NCI-H226 (cell line): Measurements from ENCODE around the gene SULF2.
"Not testable (repeated sequence)": the region's sequence is repeated elsewhere in the genome, so short reads cannot be mapped to it uniquely, and the experiment has no call there.

Source experiments
- DNase-seq: peaks from one replicate; pipeline ENCODE4 v3.0.0-alpha.2; 2015

Gene SULF2

DNA sequence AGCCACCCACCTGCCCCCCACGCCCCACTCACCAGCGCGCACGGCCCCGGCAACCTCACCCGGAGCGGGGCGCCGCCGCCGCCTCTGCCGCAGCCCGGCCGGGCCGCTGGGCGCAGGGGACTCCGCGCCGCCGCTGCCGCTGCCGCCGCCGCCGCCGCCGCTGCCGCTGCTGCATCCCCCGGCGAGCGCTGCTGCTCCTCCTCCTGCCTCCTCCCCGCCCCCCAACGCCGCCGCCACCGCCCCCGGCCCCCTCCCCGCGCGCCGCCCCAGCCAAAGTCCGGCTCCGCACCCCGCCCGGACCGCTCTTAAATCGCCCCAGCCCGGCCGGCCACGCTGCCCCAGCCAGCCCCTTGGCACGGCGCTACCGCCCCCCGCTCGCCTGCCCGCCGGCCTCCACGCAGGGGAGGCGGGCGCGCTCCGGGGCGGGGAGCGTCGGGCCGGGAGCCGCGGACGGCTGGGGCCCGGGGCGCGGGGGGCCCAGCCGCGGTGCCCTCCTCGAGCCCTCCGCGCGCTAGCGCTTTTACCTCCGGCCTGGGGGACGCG lies at the start of gene SULF2:
TSS of gene SULF2 (minus strand) at position 171 of the 543 bp plus-strand sequence. CDS start 28,118 bp downstream, outside the sequence.
- DNase-seq: no peak

DNA sequence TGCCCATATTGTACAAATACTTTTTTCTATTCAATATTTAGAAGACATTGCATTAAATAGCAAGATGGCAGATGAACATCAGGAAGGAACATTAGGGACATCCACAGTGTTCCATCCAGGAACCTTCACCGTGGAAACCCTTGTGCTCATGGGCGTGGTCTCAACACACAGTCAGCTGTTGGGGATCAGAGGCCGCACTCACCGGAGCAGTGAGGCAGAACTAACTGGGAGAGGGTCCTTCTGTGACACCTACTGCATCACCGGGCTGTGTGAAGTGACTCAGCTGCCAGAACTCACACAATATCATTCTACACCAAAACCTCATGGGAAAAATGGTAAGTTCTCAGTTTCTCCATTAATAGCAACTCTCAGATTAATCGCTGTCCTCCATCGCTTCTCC lies 46.4 kb upstream of the SULF2 start:
- not testable (repeated sequence) for DNase-seq

DNA sequence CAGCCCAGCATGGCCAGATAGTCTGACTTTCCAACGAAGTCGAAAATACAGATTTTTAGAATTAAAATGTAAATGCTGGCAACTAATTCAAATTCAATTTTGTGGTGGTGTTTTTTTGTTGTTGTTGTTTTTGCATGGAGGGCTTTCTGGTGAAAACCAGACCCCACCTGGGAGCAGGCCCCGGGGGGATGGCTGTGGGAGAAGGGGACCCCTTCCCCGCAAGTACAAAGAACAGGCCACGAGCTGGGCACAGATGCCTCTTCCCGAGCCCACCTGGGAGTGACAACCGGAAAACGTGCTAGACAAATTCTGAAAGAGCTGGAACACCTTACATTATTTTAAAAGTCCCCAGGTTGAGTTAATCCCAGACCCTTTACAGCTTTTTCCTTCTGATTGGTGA lies 41.4 kb upstream of the SULF2 start:
- DNase-seq: not testable (repeated sequence)

DNA sequence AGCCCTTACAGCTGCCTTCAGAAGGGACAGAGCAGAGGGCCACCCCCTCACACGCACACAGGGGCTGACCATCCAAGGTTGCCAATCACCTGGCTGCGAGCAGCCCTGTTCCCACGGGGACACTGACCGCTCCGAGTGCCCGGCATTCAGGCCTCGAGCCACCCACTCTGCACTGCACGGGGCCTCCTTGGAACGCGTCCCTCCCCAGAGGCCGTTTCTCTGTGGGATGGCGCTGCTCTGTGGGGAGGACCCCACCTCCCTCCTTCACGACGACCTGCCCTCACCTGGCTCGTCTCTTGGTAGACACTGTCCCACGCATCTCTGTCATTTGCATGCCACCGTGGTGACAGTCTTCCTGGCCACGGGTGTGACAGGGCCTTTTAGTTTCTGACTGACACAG lies 40.7 kb upstream of the SULF2 start:
- not testable (repeated sequence) for DNase-seq

DNA sequence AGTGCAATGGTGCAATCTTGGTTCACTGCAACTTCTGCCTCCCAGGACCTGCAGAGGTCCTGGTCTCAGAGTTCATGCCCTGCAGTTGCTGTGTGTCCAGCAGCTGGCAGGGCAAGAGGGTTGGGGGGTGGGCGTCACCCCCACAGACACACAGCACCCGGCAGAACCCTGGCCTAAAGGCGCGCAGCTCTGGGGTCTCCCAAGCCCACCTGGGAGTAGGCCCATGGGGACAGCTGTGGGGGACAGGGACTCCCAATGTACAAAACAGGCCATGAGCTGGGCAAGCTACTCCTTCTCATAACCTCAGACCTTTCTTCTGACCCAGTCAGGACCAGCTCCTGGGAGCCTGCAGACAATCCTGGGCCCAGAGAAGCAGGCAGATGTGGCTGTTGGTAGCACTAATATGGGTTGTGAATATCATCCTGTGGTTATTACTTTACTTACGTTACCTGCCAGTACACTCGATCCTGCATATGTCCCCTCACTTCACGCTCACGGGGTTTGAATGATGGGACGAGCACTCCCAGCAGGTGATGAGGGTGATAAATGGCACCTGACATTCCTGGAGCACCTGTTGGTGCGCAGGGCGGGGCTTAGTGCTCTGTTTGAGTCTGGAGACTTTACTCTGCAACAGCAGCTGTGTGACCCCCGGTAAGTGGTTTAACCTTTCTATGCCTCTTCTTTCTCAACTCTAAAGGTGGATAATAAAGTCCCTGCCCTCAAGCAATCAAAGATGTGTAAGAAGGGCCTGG lies 39.9 kb upstream of the SULF2 start:
- no peak for DNase-seq

DNA sequence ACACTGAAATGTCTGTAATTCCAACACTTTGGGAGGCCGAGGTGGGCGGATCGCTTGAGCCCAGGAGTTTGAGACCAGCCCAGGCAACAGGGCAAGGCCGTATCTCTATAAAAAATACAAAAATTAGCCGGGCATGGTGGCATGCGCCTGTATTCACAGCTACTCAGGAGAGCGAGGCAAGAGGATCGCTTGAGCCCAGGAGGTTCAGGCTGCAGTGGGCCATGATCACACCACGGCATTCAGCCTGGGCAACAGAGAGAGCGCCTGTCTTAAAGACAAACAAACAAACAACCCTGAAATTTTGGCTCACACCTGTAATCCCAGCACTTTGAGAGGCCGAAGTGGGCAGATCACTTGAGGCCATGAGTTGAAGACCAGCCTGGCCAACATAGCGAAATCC lies 38.7 kb upstream of the SULF2 start:
- DNase-seq: not testable (repeated sequence)

DNA sequence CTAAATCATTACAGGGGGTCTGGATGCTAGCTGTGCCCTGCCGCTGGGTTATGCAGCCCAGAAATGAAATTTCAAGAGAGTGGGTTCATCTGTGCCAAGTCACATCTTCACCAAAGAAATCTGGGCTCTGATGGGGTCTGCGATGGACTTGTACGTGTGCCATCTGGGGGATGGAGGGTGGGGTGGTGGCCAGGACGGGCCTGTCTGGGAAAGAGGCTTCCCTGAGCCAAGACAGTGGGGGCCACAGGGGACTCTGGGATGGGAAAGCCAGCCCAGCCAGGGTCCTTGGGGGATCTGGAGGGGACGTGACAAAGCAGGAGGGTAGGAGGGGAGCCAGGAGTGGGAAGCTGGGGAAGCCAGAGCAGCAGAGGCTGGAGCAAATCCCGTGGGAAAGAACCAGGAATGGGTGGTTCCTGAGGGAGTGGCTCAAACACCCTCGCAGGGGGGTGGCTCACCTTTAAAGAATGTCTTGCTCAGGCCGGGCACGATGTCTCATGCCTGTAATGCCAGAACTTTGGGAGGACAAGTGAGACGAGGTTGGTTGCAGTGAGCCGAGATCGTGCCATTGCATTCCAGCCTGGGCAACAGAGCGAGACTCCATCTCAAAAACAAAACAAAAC lies 36.3 kb upstream of the SULF2 start:
- DNase-seq: peak; percentile 55

DNA sequence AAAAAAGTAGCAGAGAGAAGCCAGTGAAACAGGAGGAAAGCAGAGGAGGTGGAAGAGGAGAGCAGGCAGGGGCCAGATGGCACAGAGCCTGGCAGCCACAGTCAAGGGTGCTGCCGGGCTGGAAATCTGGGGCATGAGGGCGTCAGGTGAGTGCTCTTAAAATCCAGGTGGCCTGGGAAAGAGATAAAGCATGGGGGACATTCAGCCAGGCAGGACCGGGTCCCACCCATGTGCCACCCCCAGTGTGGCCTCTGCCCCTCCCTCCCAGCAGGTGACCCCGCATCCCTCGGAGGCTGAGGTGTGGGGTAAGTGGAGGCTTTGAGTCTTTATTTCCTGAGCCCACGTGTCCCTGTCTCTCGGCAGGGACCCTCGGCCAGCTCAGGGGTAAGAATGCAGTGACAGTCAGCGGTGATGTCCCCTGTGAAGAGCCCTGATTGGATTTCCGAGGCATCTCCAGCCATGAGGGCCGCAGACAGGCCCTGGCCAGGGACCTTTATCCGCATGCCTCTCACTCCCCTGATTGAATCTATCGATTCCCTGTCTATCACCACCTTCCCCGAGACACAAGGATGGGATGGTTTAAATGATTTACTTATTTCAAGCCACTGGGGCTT lies 33.8 kb upstream of the SULF2 start:
- no peak for DNase-seq

DNA sequence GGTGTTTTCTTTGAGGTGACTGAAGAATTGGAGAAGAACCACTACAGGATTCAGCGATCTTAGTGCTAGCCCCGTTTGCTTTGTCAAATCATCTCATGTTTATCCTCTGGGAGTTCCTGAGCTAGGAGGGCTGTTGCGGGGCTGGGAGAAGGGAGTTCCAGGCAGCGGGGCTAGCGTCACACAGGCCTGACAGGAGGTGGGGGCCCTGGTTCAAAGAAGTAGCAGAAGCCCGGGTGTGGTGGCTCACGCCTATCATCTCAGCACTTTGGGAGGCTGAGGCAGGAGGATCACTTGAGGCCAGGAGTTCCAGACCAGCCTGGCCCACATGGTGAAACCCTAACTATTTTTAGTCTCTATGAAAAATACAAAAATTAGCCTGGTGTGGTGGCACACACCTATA lies 33.2 kb upstream of the SULF2 start:
- DNase-seq: no peak

DNA sequence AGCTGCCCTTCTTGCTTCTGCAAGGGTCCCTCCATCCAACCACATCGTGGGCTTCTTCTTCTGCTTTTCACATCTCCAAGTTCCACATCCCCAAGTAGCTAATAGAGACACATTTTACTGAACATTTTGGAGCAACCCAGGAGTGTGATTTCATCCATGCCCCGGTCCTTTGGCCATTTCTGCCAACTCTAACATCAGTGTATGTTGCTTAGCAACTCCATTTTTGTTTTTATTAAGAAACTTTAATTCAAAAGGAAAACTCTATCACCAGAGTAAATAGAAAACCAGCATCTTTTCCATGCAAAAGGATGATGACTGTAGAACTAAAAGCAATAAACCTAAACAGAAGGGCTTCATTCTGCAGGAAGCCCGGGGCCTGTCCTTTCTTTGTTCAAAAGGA lies 32.7 kb upstream of the SULF2 start:
- DNase-seq: no peak

DNA sequence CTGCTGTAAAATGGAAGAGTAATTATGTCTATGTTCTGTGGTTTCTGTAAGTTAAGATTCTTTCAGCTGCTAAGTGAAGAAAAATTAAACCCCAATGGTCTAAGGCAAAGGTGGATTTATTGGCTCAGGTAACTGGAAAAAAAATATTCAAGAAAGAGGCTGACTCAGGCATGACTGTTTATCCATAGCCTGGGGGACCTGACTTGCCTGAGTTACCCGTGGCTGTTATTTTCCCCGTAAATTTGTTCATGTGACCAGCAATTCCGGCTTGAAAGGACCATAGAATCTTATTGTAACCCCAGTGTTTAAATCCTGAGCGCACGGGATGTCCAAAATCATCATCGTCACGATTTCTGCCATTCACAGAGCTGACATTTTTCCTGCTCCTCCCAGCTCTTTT lies 32.3 kb upstream of the SULF2 start:
- no peak for DNase-seq

DNA sequence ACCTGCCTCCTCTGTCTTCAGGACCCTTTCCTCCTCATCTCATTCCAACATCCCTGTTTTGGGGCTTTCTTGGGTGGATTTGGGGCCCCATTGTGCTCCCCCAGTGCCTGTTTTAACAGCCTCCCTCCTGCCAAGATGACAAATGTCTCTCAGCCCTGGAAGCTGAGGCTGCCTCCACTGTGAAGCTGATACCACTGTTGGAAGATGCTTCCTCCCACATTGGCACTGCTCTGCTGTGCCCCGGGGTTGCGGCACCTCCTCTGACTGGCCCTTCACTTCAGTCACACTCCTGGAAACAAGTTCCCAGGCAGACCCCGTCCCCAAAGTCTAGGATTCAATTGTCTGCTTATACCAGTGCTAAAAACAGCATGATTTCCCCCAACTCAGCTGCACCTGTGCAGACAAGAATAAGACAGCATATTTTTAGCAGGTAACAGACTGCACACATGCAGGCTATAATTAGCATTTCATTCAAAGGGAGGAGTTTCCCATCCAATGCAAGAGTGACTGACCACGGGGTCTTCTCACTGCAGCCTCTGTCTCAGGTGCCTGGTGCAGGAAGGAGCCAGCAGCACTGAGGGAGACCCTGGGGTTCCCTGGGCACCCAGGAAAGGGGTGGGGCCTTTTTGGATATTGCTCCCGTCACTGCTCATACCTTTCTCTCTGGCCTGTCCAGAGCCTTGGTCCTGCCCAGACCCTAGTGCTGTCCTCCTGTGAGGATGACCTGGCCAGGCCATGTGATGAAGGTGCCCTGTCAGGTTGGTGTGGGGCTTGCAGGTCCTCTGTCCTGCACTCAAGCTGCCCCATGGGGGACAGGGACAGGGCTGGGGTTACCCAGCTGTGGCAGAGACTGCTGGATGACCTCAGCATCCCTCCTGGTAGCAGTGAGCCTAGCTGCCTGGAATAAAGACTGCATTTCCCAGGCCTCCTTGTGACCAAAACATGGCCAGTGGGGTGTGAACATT lies 31.5 kb upstream of the SULF2 start:
- DNase-seq: no peak

DNA sequence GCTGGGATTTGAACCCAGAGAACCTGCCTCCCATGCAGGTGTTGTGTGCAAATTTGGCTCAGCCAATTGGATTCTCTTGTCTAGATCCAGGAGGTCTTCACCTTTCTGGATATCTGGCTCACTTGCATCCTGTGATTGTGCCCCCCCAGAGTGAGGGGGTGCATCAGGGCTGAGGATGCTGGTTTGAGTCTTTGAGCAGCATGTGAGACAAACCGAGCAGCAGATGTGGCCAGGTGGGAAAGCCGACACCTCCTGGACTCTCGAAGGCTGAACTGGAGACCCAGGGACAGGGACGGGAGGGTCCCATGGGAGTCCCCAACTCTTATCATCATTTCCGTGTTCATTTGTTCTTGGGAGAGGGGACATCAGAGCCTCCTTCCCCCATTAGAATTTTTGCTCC lies 30.6 kb upstream of the SULF2 start:
- no peak for DNase-seq

DNA sequence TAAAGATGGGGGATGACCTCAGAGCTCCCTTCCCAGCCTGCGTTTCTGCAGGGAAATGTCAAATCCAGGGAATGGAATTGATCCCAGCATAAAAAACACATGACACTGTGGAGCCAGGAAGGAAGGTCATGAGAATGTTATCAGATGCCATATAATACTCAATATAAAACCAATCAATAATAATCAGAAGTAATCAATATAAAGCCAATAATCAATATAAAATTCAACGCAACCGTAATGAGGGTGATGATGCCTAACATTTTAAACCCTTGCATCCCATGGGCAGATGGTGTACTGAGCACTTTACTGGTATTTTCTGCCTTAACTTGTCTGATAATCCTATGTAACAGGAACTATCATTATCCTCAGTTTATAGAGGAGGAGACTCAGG lies 30.1 kb upstream of the SULF2 start:
- no peak for DNase-seq

DNA sequence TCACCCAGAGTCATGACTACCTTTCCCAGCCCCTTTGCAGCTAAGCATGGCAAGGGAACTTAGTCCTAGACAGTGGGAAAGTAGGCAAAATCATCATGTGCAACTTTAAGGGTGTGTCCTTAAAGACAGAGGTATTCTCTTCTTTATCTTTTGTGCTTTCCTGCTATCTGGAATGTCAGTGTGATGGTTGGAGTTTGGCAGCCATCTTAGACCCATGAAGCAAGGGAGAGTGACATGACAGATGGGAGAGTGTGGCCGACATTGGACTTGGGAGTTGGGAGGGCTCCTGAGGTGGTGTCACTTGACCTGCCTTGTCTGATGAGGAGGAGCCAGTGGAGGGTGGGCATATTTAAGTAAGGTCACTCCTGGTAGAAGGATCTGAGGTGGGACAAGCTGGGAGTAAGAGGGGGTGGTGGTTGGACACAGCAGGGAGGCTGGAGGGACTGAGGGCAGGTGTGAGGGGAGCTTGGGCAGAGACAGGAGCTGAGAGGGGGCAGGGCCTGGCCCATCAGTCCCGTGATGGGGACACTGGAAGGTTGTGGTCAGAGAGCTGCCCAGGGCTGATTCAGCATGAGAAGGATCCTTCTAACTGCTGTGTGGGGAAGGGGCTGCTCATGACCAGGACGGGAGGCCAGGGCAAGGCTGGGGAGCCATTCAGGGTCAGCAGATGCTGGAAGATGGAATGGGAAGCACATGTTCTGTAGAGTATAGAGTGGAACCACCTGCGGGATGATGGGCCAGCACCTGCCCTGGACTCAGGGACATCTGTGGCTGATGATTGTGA lies 29.5 kb upstream of the SULF2 start:
- no peak for DNase-seq

DNA sequence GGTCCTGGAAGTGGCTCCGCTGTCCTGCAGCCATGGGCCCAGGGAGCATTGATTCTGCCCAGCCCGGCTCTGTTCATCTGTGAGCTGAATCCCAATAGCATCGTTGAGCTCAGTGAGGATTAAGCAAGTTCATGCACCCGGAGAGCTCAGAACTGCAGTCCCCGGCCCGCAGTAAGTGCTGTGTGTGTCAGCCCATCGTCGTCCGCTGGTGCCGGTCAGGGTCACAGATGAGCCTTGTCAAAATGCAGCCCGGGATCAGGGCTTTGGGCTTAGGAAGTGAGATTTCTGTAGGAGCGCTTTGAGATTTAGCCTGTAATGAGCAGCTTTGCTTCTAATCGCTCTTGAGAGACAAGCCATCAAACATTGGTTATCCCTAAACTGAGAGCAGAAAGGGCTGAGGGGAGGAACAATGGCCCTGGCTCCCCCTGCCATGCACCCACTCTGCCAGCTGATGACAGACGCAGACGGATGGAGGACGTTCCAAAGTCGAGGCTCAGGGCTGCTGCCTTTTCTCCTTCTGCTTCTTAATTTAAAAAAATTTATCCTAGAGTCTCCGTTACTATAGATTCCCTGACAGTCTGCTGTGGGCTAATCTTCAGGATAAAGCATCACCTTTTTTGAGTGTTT lies 25.6 kb upstream of the SULF2 start:
- no peak for DNase-seq

DNA sequence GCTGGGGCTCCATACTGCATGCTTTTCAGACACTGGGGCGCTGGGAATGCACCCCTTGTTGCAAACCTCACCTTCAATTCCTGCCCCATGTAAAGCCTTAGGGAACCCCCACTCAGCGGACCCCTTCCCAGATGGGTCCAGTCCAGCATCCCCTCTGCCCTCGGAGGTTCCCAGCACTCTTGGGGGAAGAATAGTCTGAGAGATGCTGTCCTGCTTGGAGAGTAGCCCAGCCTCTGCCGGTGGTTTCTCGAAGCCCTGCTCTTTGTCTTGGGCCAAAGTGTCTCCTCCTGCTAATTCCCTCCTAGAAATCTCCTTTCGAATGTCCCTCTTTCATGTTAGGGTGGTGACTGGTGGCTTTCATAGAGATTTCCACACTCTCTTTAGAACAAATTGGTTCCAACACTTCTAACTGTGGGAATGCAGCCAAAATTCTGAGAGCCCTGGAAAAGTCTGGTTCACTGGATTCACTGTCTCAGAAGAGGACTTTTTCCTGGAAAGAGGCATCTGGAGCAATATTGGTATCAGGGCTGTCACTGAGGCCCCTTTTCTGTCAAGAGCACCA lies 24.9 kb upstream of the SULF2 start:
- DNase-seq: no peak

DNA sequence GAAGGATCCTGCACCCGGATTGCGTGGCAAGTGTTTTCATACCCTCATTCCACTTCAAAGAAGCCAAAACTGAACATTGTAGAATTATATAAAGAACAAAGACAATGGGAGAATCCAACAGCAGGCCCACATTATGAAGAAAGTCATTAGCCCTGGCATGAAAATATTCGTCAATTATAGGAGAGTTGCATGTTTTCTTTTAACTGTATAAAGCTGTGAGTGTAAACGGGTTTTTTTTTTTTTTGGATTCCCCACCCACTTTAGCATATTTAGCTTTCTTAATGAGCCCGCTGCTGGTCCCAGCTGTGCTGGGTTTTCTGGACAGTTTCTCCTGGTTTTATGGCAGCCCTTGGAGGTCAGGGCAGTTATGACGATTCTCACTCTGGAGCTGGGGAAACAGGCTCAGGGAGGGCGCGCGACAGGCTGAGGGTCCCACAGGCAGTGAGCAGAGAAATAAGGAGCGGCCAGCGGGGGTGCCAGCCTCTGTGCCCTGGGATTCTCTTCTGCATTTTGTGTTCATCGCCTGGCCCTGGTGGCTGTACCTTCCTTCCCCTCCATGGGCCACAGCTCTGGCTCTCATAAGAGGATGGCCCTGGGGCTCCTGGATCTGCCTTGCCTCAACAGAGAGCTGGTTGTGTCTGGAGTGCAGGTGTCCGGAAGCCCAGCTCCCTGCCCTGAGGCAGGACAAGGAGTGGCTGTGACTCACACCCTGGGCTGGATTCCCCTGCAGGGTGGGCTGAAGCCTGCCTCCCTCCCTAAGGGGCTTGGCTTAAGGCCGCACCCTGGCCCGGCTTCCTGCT lies 24.1 kb upstream of the SULF2 start:
- DNase-seq: peak; percentile 24

DNA sequence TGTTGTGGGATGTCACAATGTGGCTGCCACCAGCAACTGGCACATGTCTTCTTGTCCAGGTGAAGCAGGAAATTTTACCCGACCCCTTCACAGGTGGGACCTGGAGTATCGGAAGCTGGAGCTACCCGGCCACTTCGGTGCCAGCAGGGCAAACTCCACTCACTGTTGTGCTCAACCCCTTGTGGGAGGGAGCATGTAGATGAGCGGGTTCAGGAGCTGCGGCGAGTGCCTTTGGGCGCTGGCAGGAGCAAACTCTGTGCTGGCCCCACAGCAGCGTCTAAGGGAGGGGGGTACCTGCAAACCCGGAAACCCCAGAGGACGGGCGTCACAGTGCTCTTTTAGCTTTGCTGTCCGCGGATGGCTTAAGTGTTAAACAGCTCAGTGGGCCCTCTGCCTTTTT lies 20.7 kb upstream of the SULF2 start:
- no peak for DNase-seq

DNA sequence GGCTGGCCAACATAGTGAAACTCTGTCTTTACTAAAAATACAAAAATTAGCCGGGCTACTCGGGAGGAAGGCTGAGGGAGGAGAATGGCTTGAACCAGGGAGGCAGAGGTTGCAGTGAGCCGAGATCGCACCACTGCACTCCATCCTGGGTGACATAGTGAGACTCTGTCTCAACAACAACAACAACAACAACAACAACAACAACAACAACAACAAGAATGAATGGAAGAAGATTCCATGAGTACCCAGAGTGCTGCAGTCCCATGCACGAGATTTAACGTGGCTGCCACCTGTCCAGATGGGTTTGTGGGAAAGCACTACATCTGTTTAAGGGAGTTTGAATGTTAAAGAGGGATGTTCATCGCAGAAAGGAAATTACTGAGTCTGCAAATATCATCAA lies 19.7 kb upstream of the SULF2 start:
- DNase-seq: not testable (repeated sequence)
